Large intestine (tissue), 3 donors: Measurements from ENCODE around the gene TBC1D10B. TPM values are rescaled to one million over a fixed set of nuclear protein-coding genes. Genes with fewer than 3 reads are reported as not detected.
"Not testable (repeated sequence)": the region's sequence is repeated elsewhere in the genome, so short reads cannot be mapped to it uniquely, and the experiment has no call there.

Experiments
- DNase-seq, 2 donors: peaks; one replicate each; pipeline versions ENCODE4 v3.0.0 to v3.0.0-alpha.2; 2013
- H3K27ac ChIP-seq: one replicate; pipeline ENCODE4 v1.5.1; 2013; ENCODE audit warnings: low read length
- H3K27me3 ChIP-seq: 2 replicates; pipeline ENCODE4 v1.6.1; 2013; ENCODE audit warnings: low read length; ENCODE audit not compliant: control insufficient read depth, insufficient read depth
- H3K36me3 ChIP-seq: 2 replicates; pipeline ENCODE4 v1.6.1; 2013; ENCODE audit warnings: low read length; ENCODE audit not compliant: control insufficient read depth, insufficient read depth
- H3K4me1 ChIP-seq: one replicate; pipeline ENCODE4 v1.6.1; 2013; ENCODE audit warnings: low read length; ENCODE audit not compliant: control insufficient read depth, insufficient read depth
- H3K4me3 ChIP-seq: one replicate; pipeline ENCODE4 v1.5.1; 2013; ENCODE audit warnings: low read length
- H3K9me3 ChIP-seq: one replicate; pipeline ENCODE4 v1.6.1; 2013; ENCODE audit warnings: mild to moderate bottlenecking, low read depth, low read length, moderate library complexity; ENCODE audit not compliant: control insufficient read depth
- WGBS: methylation state at CpG from one replicate; pipeline ENCODE4 v1.1.5; 2013; ENCODE audit warnings: low lambda C conversion rate; ENCODE audit not compliant: insufficient coverage; 5-methylcytosine and 5-hydroxymethylcytosine counted together
- polyA plus RNA-seq: library from polyadenylated mRNA; unstranded; fragments of 120-200 nt; gene quantifications from one replicate; pipeline ENCODE4 v1.2.1, GENCODE V29; 2013

Gene TBC1D10B
- polyA plus RNA-seq, 1 donor, result 41.5 TPM

- not testable (repeated sequence) for DNase-seq
- WGBS, result no CpG with 5 or more reads among the region's 6 CpGs
Measured at GRCh38 chr16:30324220-30324619, 46.1 kb downstream of the TBC1D10B start.

GRCh38 chr16:30318647-30319046, 51.6 kb downstream of the TBC1D10B start:
- not testable (repeated sequence) for H3K4me1 ChIP-seq, H3K4me3 ChIP-seq, DNase-seq, H3K27ac ChIP-seq, H3K27me3 ChIP-seq, H3K9me3 ChIP-seq, H3K36me3 ChIP-seq
- 100% methylated on average over 1 of the region's 2 CpGs for WGBS

More at GRCh38 chr16:30324220-30324619, 46.1 kb downstream of the TBC1D10B start:
- H3K36me3 ChIP-seq, H3K27me3 ChIP-seq, H3K4me3 ChIP-seq, H3K27ac ChIP-seq, H3K4me1 ChIP-seq, H3K9me3 ChIP-seq: not testable (repeated sequence)

- not testable (repeated sequence) for H3K4me1 ChIP-seq, H3K9me3 ChIP-seq, H3K4me3 ChIP-seq, DNase-seq, H3K36me3 ChIP-seq, H3K27me3 ChIP-seq, H3K27ac ChIP-seq
- no CpG with 5 or more reads among the region's 4 CpGs for WGBS
Measured at GRCh38 chr16:30310937-30311336, 59.4 kb downstream of the TBC1D10B start.

GRCh38 chr16:30309255-30309654, 61.0 kb downstream of the TBC1D10B start:
- not testable (repeated sequence) for H3K4me3 ChIP-seq, H3K4me1 ChIP-seq, H3K9me3 ChIP-seq, H3K36me3 ChIP-seq, H3K27ac ChIP-seq, H3K27me3 ChIP-seq, DNase-seq
- no CpG with 5 or more reads among the region's 5 CpGs for WGBS

Other genes with a start within 250 kb of the TBC1D10B start
- 165 TPM for gene MAPK3, start 247.3 kb downstream of the TBC1D10B start, polyA plus RNA-seq
- 36.7 TPM for gene CORO1A, start 186.9 kb downstream of the TBC1D10B start, polyA plus RNA-seq
- 57.9 TPM for gene BOLA2B, start 176.8 kb downstream of the TBC1D10B start, polyA plus RNA-seq
- 74.9 TPM for gene SLX1A, start 176.6 kb downstream of the TBC1D10B start, polyA plus RNA-seq
- 46.4 TPM for gene SULT1A3, start 171.2 kb downstream of the TBC1D10B start, polyA plus RNA-seq
- 17.6 TPM for gene NPIPB13, start 122.0 kb downstream of the TBC1D10B start, polyA plus RNA-seq
- 43.5 TPM for gene CD2BP2, start 15.2 kb downstream of the TBC1D10B start, polyA plus RNA-seq
- 14.6 TPM for gene MYL11, start 4.3 kb upstream of the TBC1D10B start, polyA plus RNA-seq
- 5.4 TPM for gene SEPTIN1, start 12.1 kb upstream of the TBC1D10B start, polyA plus RNA-seq
- gene ZNF48, start 24.9 kb upstream of the TBC1D10B start, polyA plus RNA-seq, result 6.4 TPM
- 4.0 TPM for gene ZNF771, start 37.1 kb upstream of the TBC1D10B start, polyA plus RNA-seq
- gene DCTPP1, start 59.5 kb upstream of the TBC1D10B start, polyA plus RNA-seq, result 41.6 TPM
- 85.3 TPM for gene SEPHS2, start 75.4 kb upstream of the TBC1D10B start, polyA plus RNA-seq
- 3.8 TPM for gene ITGAL, start 102.2 kb upstream of the TBC1D10B start, polyA plus RNA-seq
- gene ZNF768, start 156.1 kb upstream of the TBC1D10B start, polyA plus RNA-seq, result 53.1 TPM
- gene ZNF747, start 164.4 kb upstream of the TBC1D10B start, polyA plus RNA-seq, result 9.4 TPM
- 21.2 TPM for gene ZNF764, start 187.9 kb upstream of the TBC1D10B start, polyA plus RNA-seq
- 15.8 TPM for gene ZNF688, start 201.2 kb upstream of the TBC1D10B start, polyA plus RNA-seq
- 22.7 TPM for gene ZNF785, start 215.2 kb upstream of the TBC1D10B start, polyA plus RNA-seq
- 8.6 TPM for gene ZNF689, start 239.9 kb upstream of the TBC1D10B start, polyA plus RNA-seq